Choroid plexus epithelial cell (primary cell): ENCODE results near the gene ZFYVE28.

ENCODE experiments used
- DNase-seq: peaks from one replicate; pipeline ENCODE4 v3.0.0-alpha.2; 2010; ENCODE audit warnings: low read depth
- H3K4me3 ChIP-seq: 2 replicates; pipeline ENCODE4 v1.5.1; 2011; ENCODE audit warnings: low read depth, mild to moderate bottlenecking, control low read depth, low read length, moderate library complexity
- TF ChIP-seq, protein P1 (sequence below): conservative IDR thresholded peaks from 2 replicates; pipeline ENCODE4 v1.5.1; 2011; ENCODE audit warnings: low read depth, mild to moderate bottlenecking, control low read depth, inconsistent platforms, low read length, moderate library complexity

ZFYVE28 gene

DNA sequence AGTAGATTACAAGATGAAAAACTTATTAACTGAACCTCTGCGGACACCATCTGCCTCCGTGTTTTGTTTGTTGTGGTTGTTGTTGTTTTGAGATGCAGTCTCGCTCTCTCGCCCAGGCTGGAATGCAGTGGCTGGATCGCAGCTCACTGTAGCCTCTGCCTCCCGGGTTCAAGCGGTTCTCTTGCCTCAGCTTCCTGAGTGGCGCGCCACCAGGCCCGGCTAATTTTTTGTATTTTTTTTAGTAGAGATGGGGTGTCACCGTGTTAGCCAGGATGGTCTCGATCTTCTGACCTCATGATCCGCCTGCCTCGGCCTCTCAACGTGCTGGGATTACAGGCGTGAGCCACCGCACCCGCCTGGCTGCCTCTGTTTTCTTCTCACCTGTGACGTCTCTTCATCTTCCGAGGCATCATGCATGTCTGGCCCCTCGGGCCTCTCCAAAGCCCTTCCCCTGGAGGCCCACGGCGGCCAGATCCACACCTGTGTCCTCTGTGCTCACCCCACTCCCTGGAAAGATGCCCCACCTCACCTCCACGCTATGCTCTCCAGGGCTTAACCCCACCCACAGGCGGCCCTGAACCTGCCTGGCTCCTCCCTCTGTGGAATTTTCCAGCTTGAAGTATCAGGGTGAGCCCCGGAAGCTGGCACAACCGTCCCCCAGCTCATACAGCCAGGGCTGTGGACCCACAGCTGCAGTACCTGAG, 79.5 kb downstream of the ZFYVE28 start:
- no peak for DNase-seq
- no peak overlapping the region for H3K4me3 ChIP-seq
- TF ChIP-seq, protein P1, sequence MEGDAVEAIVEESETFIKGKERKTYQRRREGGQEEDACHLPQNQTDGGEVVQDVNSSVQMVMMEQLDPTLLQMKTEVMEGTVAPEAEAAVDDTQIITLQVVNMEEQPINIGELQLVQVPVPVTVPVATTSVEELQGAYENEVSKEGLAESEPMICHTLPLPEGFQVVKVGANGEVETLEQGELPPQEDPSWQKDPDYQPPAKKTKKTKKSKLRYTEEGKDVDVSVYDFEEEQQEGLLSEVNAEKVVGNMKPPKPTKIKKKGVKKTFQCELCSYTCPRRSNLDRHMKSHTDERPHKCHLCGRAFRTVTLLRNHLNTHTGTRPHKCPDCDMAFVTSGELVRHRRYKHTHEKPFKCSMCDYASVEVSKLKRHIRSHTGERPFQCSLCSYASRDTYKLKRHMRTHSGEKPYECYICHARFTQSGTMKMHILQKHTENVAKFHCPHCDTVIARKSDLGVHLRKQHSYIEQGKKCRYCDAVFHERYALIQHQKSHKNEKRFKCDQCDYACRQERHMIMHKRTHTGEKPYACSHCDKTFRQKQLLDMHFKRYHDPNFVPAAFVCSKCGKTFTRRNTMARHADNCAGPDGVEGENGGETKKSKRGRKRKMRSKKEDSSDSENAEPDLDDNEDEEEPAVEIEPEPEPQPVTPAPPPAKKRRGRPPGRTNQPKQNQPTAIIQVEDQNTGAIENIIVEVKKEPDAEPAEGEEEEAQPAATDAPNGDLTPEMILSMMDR = no peak

DNA sequence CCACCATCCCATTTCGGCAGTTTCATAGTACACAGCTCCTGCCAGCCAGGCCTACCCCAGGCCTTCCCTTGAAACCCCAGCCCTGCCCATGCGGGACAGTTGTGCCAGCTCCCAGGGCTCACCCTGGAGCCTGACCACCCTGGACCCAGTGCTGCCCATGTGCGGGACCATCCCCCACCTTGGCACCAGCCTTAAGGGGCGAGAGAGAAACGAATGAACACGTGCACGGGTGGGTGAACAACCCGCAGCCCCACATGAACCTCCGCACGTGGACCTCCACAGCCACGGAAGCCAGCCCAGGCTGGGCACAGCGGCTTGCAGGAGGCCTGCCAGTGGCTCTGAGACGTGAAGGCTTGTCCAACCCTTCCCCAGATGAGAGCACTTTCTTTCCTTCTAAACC, 80.5 kb downstream of the ZFYVE28 start:
- no peak for DNase-seq
- TF ChIP-seq, protein P1 = no peak
- no peak overlapping the region for H3K4me3 ChIP-seq

DNA sequence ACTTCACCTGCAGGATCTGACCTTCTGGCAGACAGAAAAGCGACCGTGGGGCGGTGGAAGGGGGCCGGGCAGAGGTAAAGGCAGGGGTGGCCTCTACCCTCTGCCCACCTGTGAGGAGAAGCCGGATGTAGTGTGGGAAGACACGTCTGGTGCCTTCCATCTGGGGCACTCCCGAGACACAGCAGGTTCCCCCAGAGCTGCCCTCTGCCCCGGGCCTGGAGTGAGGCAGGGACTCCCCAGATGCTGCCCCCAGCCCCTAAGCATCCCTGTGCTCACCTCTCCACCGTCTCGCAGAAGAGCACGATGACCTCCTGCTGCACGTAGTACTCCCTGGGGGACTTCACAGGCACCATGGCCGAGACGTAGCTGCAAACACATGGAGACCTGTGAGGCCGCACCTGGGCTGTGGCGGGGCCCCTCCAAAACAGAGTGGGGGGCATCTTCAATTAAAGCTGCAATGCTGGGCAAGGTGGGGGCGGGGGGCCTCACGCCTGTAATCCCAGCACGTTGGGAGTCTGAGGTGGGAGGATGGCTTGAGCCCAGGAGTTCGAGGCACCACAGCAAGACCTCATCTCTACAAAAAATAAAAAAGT, 81.2 kb downstream of the ZFYVE28 start:
- DNase-seq = no peak
- TF ChIP-seq, protein P1 = no peak
- H3K4me3 ChIP-seq = no peak overlapping the region

DNA sequence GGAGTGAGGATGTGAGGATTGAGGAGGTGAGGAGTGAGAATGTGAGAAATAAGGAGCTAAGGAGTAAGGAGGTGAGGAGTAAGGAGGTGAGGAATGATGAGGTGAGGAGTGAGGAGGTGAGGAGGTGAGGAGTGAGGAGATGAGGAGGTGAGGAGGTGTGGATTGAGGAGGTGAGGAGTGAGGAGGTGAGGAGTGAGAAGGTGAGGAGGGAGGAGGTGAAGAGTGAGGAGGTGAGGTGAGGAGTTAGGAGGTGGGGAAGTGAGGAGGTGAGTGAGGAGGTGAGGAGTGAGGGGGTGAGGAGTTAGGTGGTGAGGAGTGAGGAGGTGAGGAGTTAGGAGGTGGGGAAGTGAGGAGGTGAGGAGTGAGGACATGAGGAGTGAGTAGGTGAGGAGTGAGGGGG, 81.8 kb downstream of the ZFYVE28 start:
- no peak for DNase-seq
- TF ChIP-seq, protein P1 = no peak
- H3K4me3 ChIP-seq = no peak overlapping the region

DNA sequence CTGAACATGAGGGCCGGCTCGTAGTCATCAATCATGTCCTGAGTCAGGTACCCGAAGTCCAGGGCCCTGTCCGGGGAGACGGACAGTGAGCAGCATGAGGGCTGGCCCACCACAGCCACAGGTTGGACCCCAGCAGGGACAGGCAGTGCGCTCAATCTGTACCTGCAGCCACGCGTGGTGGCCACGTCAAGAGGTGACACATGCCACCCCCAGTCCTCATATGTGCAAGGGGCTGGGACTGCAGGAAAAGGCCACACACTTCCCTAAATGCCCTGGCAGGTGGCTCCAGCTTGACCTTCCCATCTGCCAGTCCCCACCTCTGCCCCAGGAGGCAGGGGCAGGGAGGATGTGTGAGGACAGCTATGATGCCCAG, 82.7 kb downstream of the ZFYVE28 start:
- TF ChIP-seq, protein P1 = no peak
- no peak overlapping the region for H3K4me3 ChIP-seq
- no peak for DNase-seq

DNA sequence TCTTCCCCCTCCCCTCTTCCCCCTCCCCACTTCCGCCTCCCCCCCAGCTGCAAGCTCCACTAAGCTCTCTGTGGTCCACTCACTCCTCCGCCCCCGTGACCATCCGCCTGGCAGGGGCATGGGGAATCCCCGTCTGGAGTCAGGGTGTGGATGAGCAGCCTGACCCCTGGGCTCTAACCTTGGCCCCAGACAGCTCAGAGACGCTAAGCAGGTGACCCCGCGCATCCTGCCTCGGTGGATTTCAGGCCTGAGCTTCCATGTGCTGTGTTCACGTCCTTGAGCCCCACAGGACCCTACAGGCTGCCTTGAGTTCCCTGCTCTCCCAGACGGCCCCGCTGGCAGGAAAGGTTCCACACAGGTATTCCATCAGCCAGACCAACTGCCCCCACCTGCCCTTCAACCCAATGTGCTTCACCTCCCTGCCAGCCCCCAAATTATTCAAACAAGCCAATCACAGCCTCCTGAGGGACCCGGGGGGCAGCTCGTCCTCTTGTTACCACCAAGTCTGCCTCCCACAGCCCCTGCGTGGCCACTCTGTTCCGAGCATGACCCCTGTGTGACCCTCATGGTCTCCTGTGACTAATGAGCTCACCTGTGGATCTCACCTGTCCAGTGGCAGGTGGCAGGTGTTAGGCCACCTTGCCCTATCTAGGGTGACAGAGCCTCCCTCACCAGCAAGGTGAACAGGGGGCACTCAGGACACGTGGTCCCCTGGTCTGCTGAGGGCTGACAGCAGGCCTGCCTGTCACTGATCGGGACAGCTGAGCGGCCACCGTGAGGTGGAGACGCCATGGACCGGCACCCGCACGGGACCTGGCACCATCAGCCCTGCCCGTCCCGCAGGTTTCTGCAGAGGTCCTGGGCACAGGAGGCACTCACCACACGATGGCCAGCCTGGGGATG, 83.4 kb downstream of the ZFYVE28 start:
- TF ChIP-seq, protein P1 = no peak
- no peak overlapping the region for H3K4me3 ChIP-seq
- DNase-seq = no peak
